ENCODE results near the gene ADPGK. TPM values are rescaled to one million over a fixed set of nuclear protein-coding genes. Genes with fewer than 3 reads are reported as not detected.

The ADPGK gene
- total RNA-seq, 4 donors from 2014 or later = 45.7 to 93.2 (median 61.1) TPM

DNA sequence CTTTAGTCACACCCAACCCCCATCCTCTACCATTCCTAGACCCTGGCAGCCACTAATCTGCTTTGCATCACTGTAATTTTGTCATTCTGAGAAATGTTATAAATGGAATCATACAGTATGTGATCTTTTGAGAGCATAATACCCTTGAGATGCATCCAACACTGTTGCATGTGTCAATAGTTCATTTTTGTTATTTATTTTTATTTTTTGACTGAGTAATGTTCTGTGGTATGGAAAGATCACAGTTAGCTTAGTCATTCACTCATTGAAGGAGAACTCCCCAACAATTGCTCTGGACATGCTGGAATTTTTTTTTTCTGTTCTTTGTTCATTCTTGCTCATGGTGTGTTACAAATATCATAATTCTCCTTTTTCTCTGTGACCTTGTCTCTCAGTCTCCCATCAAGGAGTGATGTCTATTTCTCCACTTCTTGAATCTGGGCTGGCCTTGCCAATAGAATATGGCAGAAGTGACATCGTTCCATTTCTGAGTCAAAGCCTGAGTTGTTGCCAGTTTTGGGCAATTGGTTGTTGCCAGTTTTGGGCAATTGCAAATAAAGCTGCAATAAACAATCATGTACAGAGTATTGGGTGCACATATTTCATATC lies 6.8 kb upstream of the ADPGK start:
- TF ChIP-seq, protein P1, sequence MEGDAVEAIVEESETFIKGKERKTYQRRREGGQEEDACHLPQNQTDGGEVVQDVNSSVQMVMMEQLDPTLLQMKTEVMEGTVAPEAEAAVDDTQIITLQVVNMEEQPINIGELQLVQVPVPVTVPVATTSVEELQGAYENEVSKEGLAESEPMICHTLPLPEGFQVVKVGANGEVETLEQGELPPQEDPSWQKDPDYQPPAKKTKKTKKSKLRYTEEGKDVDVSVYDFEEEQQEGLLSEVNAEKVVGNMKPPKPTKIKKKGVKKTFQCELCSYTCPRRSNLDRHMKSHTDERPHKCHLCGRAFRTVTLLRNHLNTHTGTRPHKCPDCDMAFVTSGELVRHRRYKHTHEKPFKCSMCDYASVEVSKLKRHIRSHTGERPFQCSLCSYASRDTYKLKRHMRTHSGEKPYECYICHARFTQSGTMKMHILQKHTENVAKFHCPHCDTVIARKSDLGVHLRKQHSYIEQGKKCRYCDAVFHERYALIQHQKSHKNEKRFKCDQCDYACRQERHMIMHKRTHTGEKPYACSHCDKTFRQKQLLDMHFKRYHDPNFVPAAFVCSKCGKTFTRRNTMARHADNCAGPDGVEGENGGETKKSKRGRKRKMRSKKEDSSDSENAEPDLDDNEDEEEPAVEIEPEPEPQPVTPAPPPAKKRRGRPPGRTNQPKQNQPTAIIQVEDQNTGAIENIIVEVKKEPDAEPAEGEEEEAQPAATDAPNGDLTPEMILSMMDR (IDR thresholded peaks at IDR 0.05) = no peak
- DNase-seq (ENCODE audit: low spot score) = no peak
- no peak for ATAC-seq (ENCODE audit: low FRiP score)

DNA sequence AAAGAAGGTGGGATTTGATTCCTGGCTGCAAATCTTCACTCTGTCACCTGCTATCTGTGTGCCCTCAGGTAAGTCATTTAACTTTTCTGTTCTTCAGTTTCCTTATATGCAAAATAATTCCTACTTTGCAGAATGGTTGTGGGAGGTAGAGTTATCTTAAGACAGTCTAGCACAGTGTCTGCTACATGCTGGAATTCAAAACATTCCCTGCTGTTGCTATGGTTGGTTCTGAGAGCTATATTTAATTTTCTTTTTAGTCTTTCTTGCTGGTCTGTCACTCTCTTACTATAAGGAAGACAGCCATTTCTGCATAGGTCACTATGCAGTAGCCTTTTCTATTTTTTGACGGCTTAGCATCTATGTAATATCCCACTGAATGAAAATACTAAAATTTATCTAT lies 4.0 kb upstream of the ADPGK start:
- ATAC-seq (ENCODE audit: low FRiP score) = no peak
- TF ChIP-seq, protein P1 (IDR thresholded peaks at IDR 0.05) = no peak
- DNase-seq (ENCODE audit: low spot score) = no peak

DNA sequence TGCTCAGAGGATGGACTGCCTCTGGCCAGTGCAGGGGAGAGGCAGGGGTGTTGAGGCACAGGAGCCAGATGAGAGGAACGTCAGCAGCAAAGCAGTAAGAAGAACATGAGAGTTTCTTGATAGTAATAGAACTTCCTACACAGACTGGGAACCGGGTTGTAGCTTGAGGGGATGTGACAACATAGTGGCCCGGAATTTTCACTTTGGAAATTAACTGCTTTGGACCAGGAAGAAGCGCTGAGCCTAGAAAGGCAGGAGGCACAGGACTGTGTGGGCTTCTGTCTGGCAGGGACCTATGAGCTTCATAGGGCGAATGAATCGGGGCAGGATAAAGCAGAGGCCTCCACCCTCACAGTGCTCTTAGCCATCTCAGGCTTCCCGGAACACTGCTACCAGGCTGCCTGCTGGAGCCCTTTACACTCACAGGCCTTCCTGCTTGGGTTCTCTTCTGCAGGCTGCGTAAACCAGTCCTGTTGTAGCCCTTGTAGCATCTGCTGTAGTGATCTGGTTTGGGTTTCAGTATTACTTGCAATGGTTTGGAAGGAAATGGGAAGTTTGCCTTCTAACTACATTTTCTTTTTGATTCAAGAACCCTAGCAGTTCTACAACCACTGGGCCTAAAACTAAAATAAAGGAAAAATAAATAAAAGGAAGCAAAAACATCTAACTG lies 3.3 kb upstream of the ADPGK start:
- ATAC-seq (ENCODE audit: low FRiP score) = no peak
- DNase-seq (ENCODE audit: low spot score) = no peak
- TF ChIP-seq, protein P1 (IDR thresholded peaks at IDR 0.05) = no peak

DNA sequence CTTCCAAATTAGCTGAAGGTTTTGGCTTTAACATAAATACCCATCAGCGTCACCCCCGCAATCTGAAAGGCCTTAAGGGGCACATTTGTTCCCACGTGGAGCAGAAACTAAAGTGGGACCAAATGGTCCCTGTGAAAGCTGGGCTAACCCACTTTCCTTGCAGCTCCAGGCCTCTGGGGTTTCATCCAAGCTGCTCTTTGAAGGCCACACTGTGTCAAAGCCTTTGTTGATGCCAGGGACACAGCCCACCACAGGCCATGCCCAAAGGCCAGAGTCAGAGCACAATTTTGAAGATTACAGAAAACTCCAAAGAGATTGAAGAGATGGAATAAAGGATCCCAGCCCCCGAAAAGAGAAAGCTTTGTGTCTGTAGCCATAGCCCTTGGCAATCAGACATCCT lies 2.7 kb upstream of the ADPGK start:
- DNase-seq (ENCODE audit: low spot score) = no peak
- TF ChIP-seq, protein P1 (IDR thresholded peaks at IDR 0.05) = no peak
- ATAC-seq (ENCODE audit: low FRiP score) = no peak

DNA sequence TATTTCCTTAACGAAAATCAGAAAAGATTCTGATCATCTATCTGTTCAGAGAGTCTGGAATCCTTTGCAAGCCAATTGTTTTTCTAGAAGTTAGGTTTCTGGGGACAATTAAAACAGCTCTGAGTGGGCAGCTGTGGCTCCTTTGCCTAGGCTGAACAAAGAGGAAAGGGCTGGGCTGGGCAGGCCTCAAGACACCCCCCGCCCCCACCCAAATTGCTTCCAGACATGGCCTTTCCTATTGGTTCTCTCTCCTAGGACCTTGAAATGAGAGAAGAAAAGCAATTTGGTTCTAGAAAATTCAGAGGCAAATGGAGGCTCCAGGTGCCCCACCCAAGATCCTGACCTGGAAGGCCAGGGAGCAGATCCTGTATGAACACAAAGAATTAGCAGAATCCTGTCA lies 2.3 kb upstream of the ADPGK start:
- no peak for ATAC-seq (ENCODE audit: low FRiP score)
- TF ChIP-seq, protein P1 (IDR thresholded peaks at IDR 0.05) = no peak

DNA sequence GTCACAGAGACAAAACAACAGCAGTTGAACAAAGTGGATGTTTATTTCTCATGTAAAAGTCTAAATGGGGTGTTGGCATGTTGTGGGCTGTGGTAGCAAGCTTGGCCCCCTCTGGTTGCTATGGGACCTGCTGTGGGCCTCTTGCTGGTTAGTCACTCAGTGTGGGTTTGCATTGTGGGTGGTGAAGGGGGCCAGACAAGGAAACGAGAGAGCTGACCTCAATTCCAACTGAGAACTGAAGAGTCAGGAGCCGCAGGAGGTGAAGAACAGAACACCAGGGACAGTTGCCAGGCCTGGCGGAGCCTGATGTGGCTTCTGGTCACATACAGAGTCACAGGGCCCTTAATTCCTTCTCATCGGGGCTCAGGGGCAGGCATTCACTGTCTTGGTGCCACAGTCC lies 1.9 kb upstream of the ADPGK start:
- ATAC-seq (ENCODE audit: low FRiP score) = no peak
- no peak for DNase-seq (ENCODE audit: low spot score)
- TF ChIP-seq, protein P1 (IDR thresholded peaks at IDR 0.05) = no peak

More for the DNA sequence above, 2.3 kb upstream of the ADPGK start:
- no peak for DNase-seq (ENCODE audit: low spot score)

DNA sequence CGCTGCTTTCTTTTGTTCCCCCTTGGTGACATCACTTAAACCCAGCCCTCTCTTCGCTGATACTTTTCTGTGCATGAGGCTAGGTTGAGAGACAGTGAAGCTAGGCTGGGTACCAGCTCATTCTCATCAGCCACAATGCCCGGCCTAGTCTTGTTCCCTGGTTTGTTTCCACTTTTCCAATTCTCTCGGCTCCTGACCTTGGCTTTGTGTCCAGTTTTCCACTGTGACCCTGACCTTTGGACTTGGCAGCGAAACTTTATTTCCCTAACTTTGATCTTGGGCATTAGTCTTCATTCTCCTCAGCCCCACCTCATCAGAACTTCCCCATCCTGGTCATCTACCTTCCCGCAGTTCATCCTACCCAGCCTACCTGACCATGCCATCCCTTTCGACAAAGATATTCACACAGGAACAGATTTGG lies 908 bp upstream of the ADPGK start:
- no peak for ATAC-seq (ENCODE audit: low FRiP score)
- TF ChIP-seq, protein P1 (IDR thresholded peaks at IDR 0.05) = no peak
- DNase-seq (ENCODE audit: low spot score) = no peak
